OCI-LY1 (cell line): Measurements from ENCODE around the gene CRY2.

ENCODE experiments used
- EZH2 ChIP-seq: fragments of 200-600 bp; sonication (generic), shearing (Covaris generic); IDR thresholded peaks from 2 replicates; pipeline ENCODE4 v1.8.0; 2017; ENCODE audit warnings: borderline replicate concordance, mixed run types, mild to moderate bottlenecking, antibody characterized with exemption, low read length, moderate library complexity, mixed read lengths
- TF ChIP-seq, protein P1 (sequence below): fragments of 200-600 bp; sonication (generic), shearing (Covaris generic); IDR thresholded peaks from 2 replicates; pipeline ENCODE4 v1.5.1; 2017; ENCODE audit warnings: mild to moderate bottlenecking, antibody characterized with exemption, low read length, moderate library complexity, mixed read lengths

DNA sequence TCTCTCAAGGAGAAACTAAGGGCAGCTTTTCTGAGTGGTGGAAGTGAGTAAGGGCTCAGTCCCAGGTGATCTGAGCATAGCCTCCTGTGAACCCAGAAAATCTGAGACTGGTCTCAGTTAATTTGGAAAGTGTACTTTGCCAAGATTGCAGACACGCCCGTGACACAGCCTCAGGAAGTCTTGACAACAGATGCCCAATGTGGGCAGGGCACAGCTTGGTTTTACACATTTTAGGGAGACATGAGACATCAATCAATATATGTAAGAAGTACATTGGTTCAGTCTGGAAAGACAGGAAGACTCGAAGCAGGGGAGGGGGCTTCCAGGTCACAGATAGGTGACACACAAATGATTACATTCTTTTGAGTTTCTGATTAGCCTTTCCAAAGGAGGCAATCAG lies 13.5 kb upstream of the CRY2 start:
- TF ChIP-seq, protein P1, sequence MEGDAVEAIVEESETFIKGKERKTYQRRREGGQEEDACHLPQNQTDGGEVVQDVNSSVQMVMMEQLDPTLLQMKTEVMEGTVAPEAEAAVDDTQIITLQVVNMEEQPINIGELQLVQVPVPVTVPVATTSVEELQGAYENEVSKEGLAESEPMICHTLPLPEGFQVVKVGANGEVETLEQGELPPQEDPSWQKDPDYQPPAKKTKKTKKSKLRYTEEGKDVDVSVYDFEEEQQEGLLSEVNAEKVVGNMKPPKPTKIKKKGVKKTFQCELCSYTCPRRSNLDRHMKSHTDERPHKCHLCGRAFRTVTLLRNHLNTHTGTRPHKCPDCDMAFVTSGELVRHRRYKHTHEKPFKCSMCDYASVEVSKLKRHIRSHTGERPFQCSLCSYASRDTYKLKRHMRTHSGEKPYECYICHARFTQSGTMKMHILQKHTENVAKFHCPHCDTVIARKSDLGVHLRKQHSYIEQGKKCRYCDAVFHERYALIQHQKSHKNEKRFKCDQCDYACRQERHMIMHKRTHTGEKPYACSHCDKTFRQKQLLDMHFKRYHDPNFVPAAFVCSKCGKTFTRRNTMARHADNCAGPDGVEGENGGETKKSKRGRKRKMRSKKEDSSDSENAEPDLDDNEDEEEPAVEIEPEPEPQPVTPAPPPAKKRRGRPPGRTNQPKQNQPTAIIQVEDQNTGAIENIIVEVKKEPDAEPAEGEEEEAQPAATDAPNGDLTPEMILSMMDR = no peak
- no peak for TF ChIP-seq EZH2
